Activated CD4-positive, alpha-beta memory T cell treated with anti-CD3 and anti-CD28 coated beads, Interleukin-2, amount 10 ng/mL, durations not matched to agents 7 days and 5 days (primary cell): ENCODE measurements around the gene SIN3A. TPM values are rescaled to one million over a fixed set of nuclear protein-coding genes. Genes with fewer than 3 reads are reported as not detected.

Source experiments
- CTCF ChIA-PET: fragments of 350-600 bp; sonication (Branson Sonifier 250); formaldehyde crosslinking; loops from one replicate; lab custom pipeline; 2021; ENCODE audit warnings: antibody characterized with exemption, inconsistent platforms; lab: Charles Lee
- POLR2A ChIA-PET: fragments of 350-600 bp; sonication (Branson Sonifier 250); formaldehyde crosslinking; loops from one replicate; lab custom pipeline; 2021; ENCODE audit warnings: antibody characterized with exemption; lab: Charles Lee
- DNase-seq: peaks from one replicate; pipeline ENCODE4 v3.0.0-alpha.2; 2020
- H3K27ac Mint-ChIP-seq: one replicate; pipeline ENCODE4 v1.8.0; 2021; ENCODE audit warnings: mild to moderate bottlenecking, mixed read lengths
- H3K27me3 Mint-ChIP-seq: one replicate; pipeline ENCODE4 v1.8.0; 2021; ENCODE audit warnings: mixed read lengths
- H3K36me3 Mint-ChIP-seq: one replicate; pipeline ENCODE4 v1.8.0; 2021; ENCODE audit warnings: low read depth, mixed read lengths
- H3K4me1 Mint-ChIP-seq: one replicate; pipeline ENCODE4 v1.8.0; 2021; ENCODE audit warnings: mixed read lengths
- H3K4me3 Mint-ChIP-seq: one replicate; pipeline ENCODE4 v1.8.0; 2021; ENCODE audit warnings: mild to moderate bottlenecking, mixed read lengths
- H3K9me3 Mint-ChIP-seq: one replicate; pipeline ENCODE4 v1.8.0; 2021; ENCODE audit warnings: mixed read lengths
- total RNA-seq, 2 experiments: library from RNA; stranded (reverse); gene quantifications; one replicate each; pipeline ENCODE4 v1.2.3, GENCODE V29; 2021

SIN3A gene
- total RNA-seq, 2 experiments from 2014 or later: 95.8 to 96.1 TPM

DNA sequence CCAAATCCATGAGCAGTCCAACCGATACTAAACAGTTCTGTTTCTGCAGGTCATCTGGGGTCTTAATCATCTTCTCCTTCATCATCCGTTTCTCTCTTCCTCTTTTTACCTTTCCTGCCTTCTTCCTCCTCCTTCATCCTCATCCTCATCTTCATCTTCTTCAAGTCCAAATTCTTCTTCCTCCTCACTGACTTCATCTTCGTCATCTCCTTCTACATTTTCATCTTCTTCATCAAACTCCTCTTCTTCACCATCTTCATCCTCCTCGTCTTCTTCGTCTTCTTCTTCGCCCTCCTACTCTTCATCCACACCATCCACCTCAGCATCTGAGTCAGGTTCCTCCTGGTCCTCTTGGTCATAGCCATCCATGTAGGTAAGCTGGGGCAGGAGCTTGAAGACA is 129.8 kb downstream of the SIN3A start:
- Mint-ChIP-seq H3K27me3 (peaks cover 10% of the 10 kb centered on the region), H3K4me3 (no peak overlapping the region), H3K9me3 (no peaks in the 10 kb centered on the region), H3K27ac (no peak overlapping the region), H3K36me3 (no peaks in the 10 kb centered on the region), H3K4me1 (peaks cover 9% of the 10 kb centered on the region)
- CTCF ChIA-PET: interaction anchor here (1.4 kb wide), 1 partner anchor 46 kb away, joined by 3 read pairs; no protein-coding TSS in a partner anchor
- POLR2A ChIA-PET: no interaction called here
- no peak for DNase-seq

Other genes starting within 250 kb of the SIN3A start
- 10 to 100 TPM; 65.0 to 69.2 TPM for gene C15orf39, start 249.8 kb downstream of the SIN3A start, total RNA-seq
- not detected for gene GOLGA6C, start 193.4 kb downstream of the SIN3A start, total RNA-seq
- gene GOLGA6D, start 168.9 kb downstream of the SIN3A start, total RNA-seq: not detected
- 10 to 100 TPM; 87.8 to 91.0 TPM for gene COMMD4, start 115.6 kb downstream of the SIN3A start, total RNA-seq
- gene NEIL1, start 104.7 kb downstream of the SIN3A start, total RNA-seq: 1 to 10 TPM; 6.9 to 7.0 TPM
- 100 to 1,000 TPM; 174 to 196 TPM for gene MAN2C1, start 83.1 kb downstream of the SIN3A start, total RNA-seq
- 10 to 100 TPM; 41.4 to 41.6 TPM for gene PTPN9, start 127.6 kb upstream of the SIN3A start, total RNA-seq
- gene SNUPN, start 174.0 kb upstream of the SIN3A start, total RNA-seq: 10 to 100 TPM; 29.6 to 30.9 TPM
- 10 to 100 TPM; 72.3 to 75.5 TPM for gene IMP3, start 188.5 kb upstream of the SIN3A start, total RNA-seq
- 1 to 10 TPM; 1.8 to 1.9 TPM for gene SNX33, start 196.2 kb upstream of the SIN3A start, total RNA-seq